Measurements from ENCODE around the gene RAVER2. TPM values are rescaled to one million over a fixed set of nuclear protein-coding genes. Genes with fewer than 3 reads are reported as not detected.

Gene RAVER2
- total RNA-seq, 1 experiment from 2014 or later, result 20.3 TPM

GRCh38 chr1:64721576-64722145 is 23.2 kb upstream of the RAVER2 start (continued):
- no peak for TF ChIP-seq FOXJ3 (CRISPR knock-in tag; IDR thresholded peaks at IDR 0.05; ENCODE audit: borderline replicate concordance)
- no peak for TF ChIP-seq PRDM15 (CRISPR knock-in tag; IDR thresholded peaks at IDR 0.05)

GRCh38 chr1:64727861-64728260 is 17.0 kb upstream of the RAVER2 start:
- TF ChIP-seq JUN (CRISPR knock-in tag; IDR thresholded peaks at IDR 0.05) (no peak), AFF4 (CRISPR knock-in tag; IDR thresholded peaks at IDR 0.05; ENCODE audit: borderline replicate concordance) (no peak), ZSCAN18 (CRISPR knock-in tag; IDR thresholded peaks at IDR 0.05) (no peak), MLX (CRISPR knock-in tag; IDR thresholded peaks at IDR 0.05) (no peak), ATF1 (CRISPR knock-in tag; IDR thresholded peaks at IDR 0.05) (no peak), STAT6 (CRISPR knock-in tag; conservative IDR thresholded peaks at IDR 0.05; ENCODE audit: low read depth) (no peak), ZNF416 (CRISPR knock-in tag; IDR thresholded peaks at IDR 0.05) (no peak), CTCF (IDR thresholded peaks at IDR 0.05) (no peak), EMX1 (CRISPR knock-in tag; IDR thresholded peaks at IDR 0.05) (no peak)
- ATAC-seq (no peak), DNase-seq (ENCODE audit: low spot score) (no peak)
- H3K9me3 Mint-ChIP-seq, result no peaks in the 10 kb centered on the region
- H3K4me1 Mint-ChIP-seq, result no peaks in the 10 kb centered on the region
- POLR2A ChIA-PET, result no interaction called here
- CTCF ChIA-PET, result interaction anchor here (0.7 kb wide), 1 partner anchor 506 kb away, joined by 3 read pairs; no protein-coding TSS in a partner anchor
- peaks cover 5% of the 10 kb centered on the region; the same call in 1 of the 2 replicates for H3K27me3 Mint-ChIP-seq (ENCODE audit: low read depth)
- no peak overlapping the region for H3K4me3 Mint-ChIP-seq
- no peaks in the 10 kb centered on the region for H3K36me3 Mint-ChIP-seq
- H3K27ac Mint-ChIP-seq, result no peak overlapping the region
